HG03196 (cell line): ENCODE measurements around the gene PODXL2.
"Not testable (repeated sequence)": the region's sequence is repeated elsewhere in the genome, so short reads cannot be mapped to it uniquely, and the experiment has no call there.

ENCODE experiments used
- ATAC-seq: cut with Tn5 transposase; IDR thresholded peaks from one replicate; pipeline ENCODE4 v1.9.1; 2021; ENCODE audit not compliant: unreplicated experiment

The PODXL2 gene

GRCh38 chr3:127605547-127605946 lies 23.4 kb upstream of the PODXL2 start:
- ATAC-seq = not testable (repeated sequence)

DNA sequence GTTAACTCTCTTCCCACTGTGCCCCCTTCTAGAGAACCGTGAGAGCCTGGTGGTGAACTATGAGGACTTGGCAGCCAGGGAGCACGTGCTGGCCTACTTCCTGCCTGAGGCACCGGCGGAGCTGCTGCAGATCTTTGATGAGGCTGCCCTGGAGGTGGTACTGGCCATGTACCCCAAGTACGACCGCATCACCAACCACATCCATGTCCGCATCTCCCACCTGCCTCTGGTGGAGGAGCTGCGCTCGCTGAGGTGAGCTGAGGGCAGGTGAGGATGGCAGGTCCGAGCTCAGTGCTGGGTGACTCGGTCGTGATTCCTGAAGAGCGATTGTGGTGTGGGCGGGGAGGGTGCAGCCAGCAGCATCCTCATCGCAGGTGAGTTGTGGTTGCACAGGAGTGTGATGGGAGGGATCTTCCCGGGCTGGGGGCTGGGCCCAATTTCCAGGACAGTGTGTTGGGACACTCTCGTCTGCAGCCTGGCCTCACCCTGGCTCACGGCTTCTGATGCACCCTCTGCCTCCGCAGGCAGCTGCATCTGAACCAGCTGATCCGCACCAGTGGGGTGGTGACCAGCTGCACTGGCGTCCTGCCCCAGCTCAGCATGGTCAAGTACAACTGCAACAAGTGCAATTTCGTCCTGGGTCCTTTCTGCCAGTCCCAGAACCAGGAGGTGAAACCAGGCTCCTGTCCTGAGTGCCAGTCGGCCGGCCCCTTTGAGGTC lies 22.7 kb upstream of the PODXL2 start:
- ATAC-seq = no peak

DNA sequence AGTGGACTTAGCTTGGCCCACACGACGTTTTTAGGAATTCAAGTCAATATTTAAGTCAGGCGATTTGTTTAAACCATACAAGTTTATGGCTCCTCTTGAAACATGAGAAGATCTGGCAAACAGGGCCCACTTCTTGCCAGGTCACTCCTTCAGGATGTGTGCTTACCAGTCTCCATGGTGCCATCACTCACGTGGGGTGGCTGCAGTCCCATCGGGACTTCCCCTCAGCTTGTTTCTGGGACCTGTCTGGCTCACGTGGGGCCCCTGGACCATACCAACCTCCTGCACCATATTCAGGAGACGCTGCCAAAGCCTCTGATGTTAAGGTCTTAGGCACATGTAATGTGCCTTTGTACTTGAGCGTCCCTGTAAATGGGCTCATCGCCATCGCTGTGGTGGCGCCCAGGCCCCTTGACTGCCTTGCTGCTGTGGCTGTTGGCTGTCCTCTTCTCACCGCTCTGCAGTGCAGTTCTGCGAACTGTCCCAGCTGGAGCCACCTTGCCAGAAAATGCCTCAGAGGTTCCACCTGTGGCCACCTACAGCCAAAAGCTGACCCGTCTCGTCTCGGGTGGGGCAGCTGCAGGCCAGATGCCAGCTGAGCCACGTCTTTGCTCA lies 21.9 kb upstream of the PODXL2 start:
- ATAC-seq = no peak

- ATAC-seq = no peak
Measured at GRCh38 chr3:127607675-127608361, 21.2 kb upstream of the PODXL2 start.

DNA sequence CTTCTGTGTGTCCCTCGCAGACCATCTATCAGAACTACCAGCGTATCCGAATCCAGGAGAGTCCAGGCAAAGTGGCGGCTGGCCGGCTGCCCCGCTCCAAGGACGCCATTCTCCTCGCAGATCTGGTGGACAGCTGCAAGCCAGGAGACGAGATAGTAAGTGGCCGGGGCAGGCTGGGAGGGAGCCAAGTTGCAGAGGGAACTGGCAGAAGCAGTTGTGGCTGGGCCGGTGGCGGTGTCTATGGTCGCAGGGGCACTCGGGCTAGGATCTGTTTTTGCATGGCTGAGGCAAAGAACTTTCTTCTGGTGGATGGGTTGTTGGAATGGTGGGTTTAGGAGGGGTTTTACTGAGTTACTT lies 20.6 kb upstream of the PODXL2 start:
- no peak for ATAC-seq

DNA sequence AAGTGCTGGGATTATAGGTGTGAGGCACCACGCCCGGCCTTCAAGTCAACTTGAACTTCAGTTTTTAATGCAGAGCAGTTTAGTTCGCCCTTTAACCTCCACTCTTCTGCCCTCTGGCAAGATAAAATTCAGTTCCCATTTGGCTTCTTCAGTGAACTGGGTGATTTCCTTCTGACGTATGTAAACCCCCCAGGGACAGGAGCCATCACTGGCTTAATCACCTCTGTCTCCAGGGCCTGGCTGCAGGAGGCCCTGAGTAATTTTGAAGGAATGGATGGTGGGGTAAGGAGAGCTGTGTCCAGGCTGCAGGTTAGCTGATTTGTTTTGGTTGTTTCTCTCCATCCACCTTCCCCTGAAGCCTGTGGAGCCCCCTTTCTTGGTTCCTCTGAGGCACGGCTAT lies 18.9 kb upstream of the PODXL2 start:
- ATAC-seq = no peak

GRCh38 chr3:127611251-127611650 lies 17.7 kb upstream of the PODXL2 start:
- ATAC-seq = no peak

DNA sequence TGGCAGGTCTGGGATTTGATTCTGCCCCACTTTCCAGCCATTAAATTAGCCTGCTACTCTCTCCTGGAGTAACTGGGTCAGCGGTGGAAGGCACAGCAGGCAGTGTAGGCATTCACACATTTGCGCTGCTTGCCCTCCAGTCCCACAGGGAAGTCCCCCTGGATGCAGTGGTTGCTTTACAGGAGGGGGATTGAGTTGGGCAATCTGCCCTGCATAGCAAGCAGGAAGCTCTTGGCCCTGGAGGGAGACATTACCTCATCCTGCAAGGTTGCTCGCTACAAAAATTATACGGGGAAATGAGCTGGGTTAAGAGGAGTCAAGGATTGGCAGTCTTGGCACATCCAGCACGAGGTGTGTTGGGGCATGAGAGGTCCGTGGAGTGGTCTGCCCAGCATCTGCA lies 16.0 kb upstream of the PODXL2 start:
- no peak for ATAC-seq

GRCh38 chr3:127613406-127613805 lies 15.6 kb upstream of the PODXL2 start:
- no peak for ATAC-seq

- no peak for ATAC-seq
Measured at GRCh38 chr3:127614928-127615589, 13.9 kb upstream of the PODXL2 start.

- no peak for ATAC-seq
Measured at GRCh38 chr3:127615631-127616305, 13.2 kb upstream of the PODXL2 start.

DNA sequence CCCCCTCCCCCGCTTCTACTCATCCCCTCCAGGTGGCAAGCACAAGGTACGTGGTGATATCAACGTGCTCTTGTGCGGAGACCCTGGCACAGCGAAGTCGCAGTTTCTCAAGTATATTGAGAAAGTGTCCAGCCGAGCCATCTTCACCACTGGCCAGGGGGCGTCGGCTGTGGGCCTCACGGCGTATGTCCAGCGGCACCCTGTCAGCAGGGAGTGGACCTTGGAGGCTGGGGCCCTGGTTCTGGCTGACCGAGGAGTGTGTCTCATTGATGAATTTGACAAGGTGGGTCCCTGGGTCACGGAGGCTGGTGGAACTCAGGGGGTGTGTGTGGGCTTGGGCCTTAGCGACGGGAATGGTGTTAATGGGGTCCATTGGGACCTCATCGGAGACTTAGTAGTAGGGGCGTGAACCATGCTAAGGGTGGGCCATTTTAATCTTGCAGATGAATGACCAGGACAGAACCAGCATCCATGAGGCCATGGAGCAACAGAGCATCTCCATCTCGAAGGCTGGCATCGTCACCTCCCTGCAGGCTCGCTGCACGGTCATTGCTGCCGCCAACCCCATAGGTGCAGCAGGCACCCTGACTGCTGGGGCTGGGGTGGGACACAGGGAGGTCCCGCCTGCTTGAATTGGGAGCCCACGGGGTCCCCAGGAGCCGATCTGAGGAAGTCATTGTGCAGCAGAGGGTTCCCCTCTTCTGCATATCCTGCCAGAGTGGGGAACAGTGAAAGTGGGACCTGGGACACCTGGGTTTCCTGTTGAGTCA lies 12.0 kb upstream of the PODXL2 start:
- no peak for ATAC-seq

GRCh38 chr3:127618891-127619290 lies 10.1 kb upstream of the PODXL2 start:
- ATAC-seq = no peak

- no peak for ATAC-seq
Measured at GRCh38 chr3:127620637-127621375, 8.2 kb upstream of the PODXL2 start.

GRCh38 chr3:127622031-127622430 lies 7.0 kb upstream of the PODXL2 start:
- ATAC-seq = no peak

DNA sequence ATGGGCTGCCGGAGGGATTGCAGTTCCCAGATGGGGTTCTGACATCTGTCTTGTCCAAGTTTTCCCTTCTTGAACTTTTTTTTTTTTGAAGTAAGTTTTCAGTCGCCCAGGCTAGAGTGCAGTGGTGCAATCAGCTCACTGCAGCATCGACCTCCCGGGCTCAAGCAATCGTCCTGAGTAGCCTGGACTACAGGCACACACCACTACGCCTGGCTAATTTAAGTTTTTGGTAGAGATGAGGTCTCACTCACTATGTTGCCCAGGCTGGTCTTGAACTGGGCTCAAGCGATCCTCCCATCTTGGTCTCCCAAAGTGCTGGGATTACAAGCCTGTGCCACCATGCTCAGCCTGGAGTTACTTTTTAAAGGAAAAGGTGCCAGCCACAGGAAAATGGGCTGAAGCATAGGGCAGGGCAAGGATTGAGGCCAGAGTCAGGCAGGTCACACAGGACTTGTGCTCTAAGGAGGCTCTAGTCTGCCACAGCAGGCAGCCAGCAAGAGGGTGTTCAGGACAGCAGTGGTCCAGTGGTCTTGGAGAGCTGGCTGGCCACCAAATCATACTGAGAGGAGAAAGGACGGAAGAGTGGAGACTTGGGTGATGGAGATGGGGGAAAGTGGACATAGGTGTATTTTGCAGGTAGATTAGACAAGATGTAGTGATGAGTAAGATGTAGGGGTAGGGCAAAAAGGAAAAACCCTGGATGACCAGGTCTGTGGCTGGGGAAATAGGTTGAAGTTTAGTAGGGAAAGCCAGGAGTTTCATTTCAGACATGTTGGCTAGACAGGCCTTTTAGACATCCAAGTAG lies 6.0 kb upstream of the PODXL2 start:
- no peak for ATAC-seq

- ATAC-seq = no peak
Measured at GRCh38 chr3:127624063-127624462, 4.9 kb upstream of the PODXL2 start.

DNA sequence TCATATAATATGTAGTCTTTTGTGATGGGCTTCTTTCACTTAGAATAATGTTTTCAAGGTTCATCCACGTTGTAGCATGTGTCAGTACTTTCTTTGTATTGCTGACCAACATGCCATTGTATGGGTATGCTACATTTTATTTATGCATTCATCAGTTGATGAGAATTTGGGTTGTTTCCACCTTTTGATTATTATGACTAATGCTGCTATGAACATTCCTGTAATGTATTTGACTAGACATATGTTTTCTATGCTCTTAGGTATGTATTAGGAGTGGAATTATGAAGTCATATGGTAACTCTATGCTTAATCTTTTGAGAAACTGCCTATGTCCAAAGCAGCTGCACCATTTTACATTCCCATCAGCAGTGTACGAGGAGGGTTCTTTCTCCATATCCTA lies 3.2 kb upstream of the PODXL2 start:
- ATAC-seq = no peak

DNA sequence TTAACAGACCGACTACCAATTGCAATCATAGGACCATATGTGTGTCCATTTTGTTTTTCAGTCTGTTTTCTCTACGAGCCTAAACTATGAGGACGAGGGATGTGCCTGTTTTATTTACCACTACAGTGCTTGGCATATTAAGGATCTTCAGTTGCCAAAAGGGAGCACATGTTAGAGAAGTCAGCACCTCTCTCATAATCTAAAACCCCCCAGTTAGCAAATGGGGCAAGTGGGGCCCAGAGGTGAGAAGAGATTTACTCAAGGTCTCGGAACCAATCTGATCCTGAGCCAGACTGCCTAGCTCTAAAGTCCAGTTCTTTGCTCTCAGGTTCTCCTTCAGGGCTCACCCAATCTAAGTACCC lies 578 bp upstream of the PODXL2 start:
- no peak for ATAC-seq
